ENCODE measurements around the gene MACC1. TPM values are rescaled to one million over a fixed set of nuclear protein-coding genes. Genes with fewer than 3 reads are reported as not detected.

The MACC1 gene
- total and polyA plus RNA-seq, 9 of the 15 experiments (the other 6 are each of a cell fraction or from before 2014, with no cell fraction given): 5.9 to 30.2 (median 10.4) TPM

GRCh38 chr7:20111821-20112542 lies 105.2 kb downstream of the MACC1 start:
- Histone ChIP-seq H3K4me1 (replicated peaks in 1 of 2; ENCODE audit: control insufficient read depth in 2 of 2, insufficient read depth in 2 of 2, low read length in 2 of 2) (no peaks in the 10 kb centered on the region), H3K9ac (ENCODE audit: insufficient read depth in 1 of 2, low read depth in 2 of 2, low read length in 2 of 2) (no peak overlapping the region), H3K27ac (ENCODE audit: extremely low read depth, low read depth, low read length) (no peak overlapping the region), H3K4me2 (ENCODE audit: insufficient read depth, low read length) (no peak overlapping the region), H2AFZ (ENCODE audit: low read depth, low read length) (no peak overlapping the region), H3K9me1 (ENCODE audit: control insufficient read depth, insufficient read depth, low read length) (no peaks in the 10 kb centered on the region), H3K27me3 (ENCODE audit: control insufficient read depth in 2 of 2, insufficient read depth in 2 of 2, low read length in 2 of 2) (no peaks in the 10 kb centered on the region), H3K9me3 (replicated peaks; ENCODE audit: control insufficient read depth, insufficient read depth, low read depth, low read length) (no peaks in the 10 kb centered on the region), H4K20me1 (replicated peaks; ENCODE audit: control insufficient read depth, insufficient read depth, low read length) (no peaks in the 10 kb centered on the region), H3K79me2 (ENCODE audit: control insufficient read depth, insufficient read depth, low read length) (no peaks in the 10 kb centered on the region), H3K4me3 (no peak overlapping the region), H3K36me3 (ENCODE audit: control insufficient read depth, insufficient read depth, low read length) (no peaks in the 10 kb centered on the region)
- ATAC-seq (no peak), DNase-seq (ENCODE audit: extremely low read depth in 1 of 4, low spot score in 3 of 4) (no peak), FAIRE-seq (no peak)
- ChIA-PET CTCF (ENCODE audit: low intra/inter-chr PET ratio) (no interaction called here), POLR2A (interaction anchor here (0.7 to 1.5 kb wide), 2 partner anchors 12 to 926 kb away, joined by 3 read pairs; no protein-coding TSS in a partner anchor)
- in situ Hi-C loops (cut with MboI): no loop called here
- intact Hi-C loops (cut with micrococcal nuclease): no loop called here
- no TSS peak for BruUV-seq (replicated peaks)
- 0% methylated on average over 2 of the region's 2 CpGs for WGBS (ENCODE audit: insufficient coverage, low coverage, missing lambda C conversion rate)
- no peak for TF ChIP-seq DNMT1 (IDR thresholded peaks at IDR 0.05)
- no peak for TF ChIP-seq HMG20B (CRISPR knock-in tag; IDR thresholded peaks at IDR 0.05)
- TF ChIP-seq ASH1L (IDR thresholded peaks at IDR 0.05; ENCODE audit: borderline replicate concordance, low read depth, partially characterized antibody): no peak
- no peak for TF ChIP-seq ZNF347 (CRISPR knock-in tag; IDR thresholded peaks at IDR 0.05; ENCODE audit: low read depth)
- no peak for TF ChIP-seq RUNX1 (IDR thresholded peaks at IDR 0.05; ENCODE audit: low read depth)
- TF ChIP-seq RCOR1 (IDR thresholded peaks at IDR 0.05; ENCODE audit: borderline replicate concordance in 1 of 2, low read depth in 2 of 2, low read length in 2 of 2): no peak
- TF ChIP-seq ZNF280B (CRISPR knock-in tag; IDR thresholded peaks at IDR 0.05): no peak
- TF ChIP-seq CTCFL (IDR thresholded peaks at IDR 0.05; ENCODE audit: borderline replicate concordance, insufficient read depth, low read depth, low read length, poor library complexity, severe bottlenecking): no peak
- TF ChIP-seq SFPQ (IDR thresholded peaks at IDR 0.05; ENCODE audit: low read depth, low read length): no peak
- TF ChIP-seq GTF2A2 (tag; IDR thresholded peaks at IDR 0.05): no peak
- TF ChIP-seq TCF3 (CRISPR knock-in tag; IDR thresholded peaks at IDR 0.05): no peak
- TF ChIP-seq HDAC6 (IDR thresholded peaks at IDR 0.05; ENCODE audit: low read depth, low read length): no peak
